Right cardiac atrium (tissue), 5 donors: ENCODE measurements around the gene METTL23. TPM values are rescaled to one million over a fixed set of nuclear protein-coding genes. Genes with fewer than 3 reads are reported as not detected.
A peak's percentile ranks its signal among the peaks of the same experiment; 100 is the strongest.
"Not testable (repeated sequence)": the region's sequence is repeated elsewhere in the genome, so short reads cannot be mapped to it uniquely, and the experiment has no call there.

Experiments used
- ATAC-seq, 2 donors: fragments of 200-7000 bp; cut with Tn5 transposase; one replicate each; pipeline versions ENCODE4 v1.8.0 to v1.9.1; 2020; ENCODE audit warnings: moderate library complexity in 2 of 2, mild to moderate bottlenecking in 1 of 2
- DNase-seq, 3 donors: peaks; one replicate each; pipeline ENCODE4 v3.0.0-alpha.2; 2020
- H3K27ac ChIP-seq: one replicate; pipeline ENCODE4 v1.5.1; 2013; ENCODE audit warnings: mild to moderate bottlenecking, low read length, control low read depth, moderate library complexity
- H3K27me3 ChIP-seq: one replicate; pipeline ENCODE4 v1.6.1; 2013; ENCODE audit not compliant: control insufficient read depth, insufficient read depth
- H3K4me1 ChIP-seq: one replicate; pipeline ENCODE4 v1.6.1; 2013; ENCODE audit warnings: low read length; ENCODE audit not compliant: control insufficient read depth, insufficient read depth
- H3K4me3 ChIP-seq: one replicate; pipeline ENCODE4 v1.5.1; 2013; ENCODE audit warnings: low read length, control low read depth
- H3K9me3 ChIP-seq: one replicate; pipeline ENCODE4 v1.6.1; 2013; ENCODE audit warnings: low read length; ENCODE audit not compliant: control insufficient read depth
- WGBS: extraction: QIAGEN DNeasy Blood & Tissue Kit; methylation state at CpG from one replicate; pipeline ENCODE4 v1.1.7; 2013; 5-methylcytosine and 5-hydroxymethylcytosine counted together
- intact Hi-C, 4 donors: fragments of 100-400 bp; cut with DNase I; formaldehyde crosslinking; loops; one replicate each; pipeline versions ENCODE4 v1.11.0 to v1.14.0; 2022 to 2023
- polyA plus RNA-seq: library from polyadenylated mRNA; stranded (reverse); fragments of 200-250 nt; gene quantifications from one replicate; pipeline ENCODE4 v1.2.3, GENCODE V29; 2013
- total RNA-seq, 4 donors: library from RNA; stranded (reverse); fragmentation: NEBNext Ultra II Directional; extraction: Animal tissue kit (Norgen Biotek cat#: 25700); gene quantifications; one replicate each; pipeline ENCODE4 v1.2.1, GENCODE V29; 2021
- donor health status: healthy with polysubstance abuse.
- donor health status: DM: no; HTN: yes; CAD: no.
- donor health status: DM: no; HTN: no; CAD: no.
- donor health status: DM: no; HTN: yes; CAD: no; lungs with severe emphysema.
- donor health status: DM: yes; HTN: yes; CAD: no.

Gene METTL23
- total and polyA plus RNA-seq, 5 donors, result 24.1 to 32.5 (median 27.0) TPM

GRCh38 chr17:76704805-76705204 is 21.8 kb upstream of the METTL23 start:
- Histone ChIP-seq H3K4me1 (peaks cover 34% of the 10 kb centered on the region), H3K4me3 (no peak overlapping the region), H3K27ac (peak overlapping the region; percentile 79), H3K27me3 (no peaks in the 10 kb centered on the region), H3K9me3 (no peaks in the 10 kb centered on the region)
- intact Hi-C loops, result no loop called here
- 35% methylated on average over 4 of the region's 4 CpGs for WGBS
- DNase-seq (no peak), ATAC-seq (no peak)

GRCh38 chr17:76706817-76707216 is 19.8 kb upstream of the METTL23 start:
- no peak overlapping the region for H3K27ac ChIP-seq
- no peaks in the 10 kb centered on the region for H3K27me3 ChIP-seq
- DNase-seq, result no peak
- no peak overlapping the region for H3K4me3 ChIP-seq
- peaks cover 29% of the 10 kb centered on the region for H3K4me1 ChIP-seq
- ATAC-seq, result no peak
- H3K9me3 ChIP-seq, result no peaks in the 10 kb centered on the region
- intact Hi-C loops, result no loop called here
- 75% methylated on average over 3 of the region's 3 CpGs for WGBS

- Histone ChIP-seq H3K4me1 (peaks cover 24% of the 10 kb centered on the region), H3K27me3 (no peaks in the 10 kb centered on the region), H3K9me3 (no peaks in the 10 kb centered on the region), H3K27ac (peak overlapping the region; percentile 79), H3K4me3 (peak overlapping the region; percentile 28)
- WGBS, result 29% methylated on average over 14 of the region's 14 CpGs
- intact Hi-C loops, result no loop called here
- ATAC-seq (peak; percentile 2 to 9), DNase-seq (peak; percentile 54 to 83 (median 78))
Observed at GRCh38 chr17:76707985-76708807, 18.4 kb upstream of the METTL23 start.

GRCh38 chr17:76709077-76709950 is 17.3 kb upstream of the METTL23 start:
- H3K4me1 ChIP-seq, result peaks cover 22% of the 10 kb centered on the region
- H3K27me3 ChIP-seq, result no peaks in the 10 kb centered on the region

GRCh38 chr17:76709951-76710862 is 16.4 kb upstream of the METTL23 start:
- intact Hi-C loops, result loop anchor here in 1 of 4 donors (10.0 kb wide), 1 partner anchor 155 kb away; no protein-coding TSS in a partner anchor
- H3K4me1 ChIP-seq, result peaks cover 20% of the 10 kb centered on the region
- peak overlapping the region; percentile 79 for H3K27ac ChIP-seq
- peak overlapping the region; percentile 93 for H3K4me3 ChIP-seq
- WGBS, result 3% methylated on average over 41 of the region's 79 CpGs
- not testable (repeated sequence) for H3K9me3 ChIP-seq, H3K27me3 ChIP-seq
- peak in 1 of 2 donors; percentile 18 for ATAC-seq
- DNase-seq, result peak in 2 of 3 donors; percentile 72 to 77

More at GRCh38 chr17:76709077-76709950, 17.3 kb upstream of the METTL23 start:
- DNase-seq (peak; percentile 94 to 96 (median 95)), ATAC-seq (peak; percentile 84 to 88)
- WGBS, result 20% methylated on average over 29 of the region's 29 CpGs
- H3K9me3 ChIP-seq, result no peaks in the 10 kb centered on the region
- intact Hi-C loops, result no loop called here
- peak overlapping the region; percentile 93 for H3K4me3 ChIP-seq
- H3K27ac ChIP-seq, result peak overlapping the region; percentile 79

GRCh38 chr17:76710863-76711611 is 15.6 kb upstream of the METTL23 start, which contains the start of gene MXRA7:
MXRA7 (minus strand) TSS chr17:76710965; CDS start chr17:76710946, 19 bp downstream.
- Histone ChIP-seq H3K4me1 (peaks cover 16% of the 10 kb centered on the region), H3K27me3 (no peaks in the 10 kb centered on the region), H3K27ac (peak within 1 kb of the TSS; percentile 91), H3K9me3 (no peaks in the 10 kb centered on the region), H3K4me3 (peak within 1 kb of the TSS; percentile 93)
- intact Hi-C loops, result loop anchor here in 1 of 4 donors (10.0 kb wide), 1 partner anchor 156 kb away; no protein-coding TSS in a partner anchor
- 3% methylated on average over 52 of the region's 56 CpGs for WGBS
- DNase-seq (peak; percentile 79 to 92 (median 91)), ATAC-seq (peak; percentile 68 to 71)

- peaks cover 18% of the 10 kb centered on the region for H3K4me1 ChIP-seq
- not testable (repeated sequence) for H3K9me3 ChIP-seq, H3K27me3 ChIP-seq, ATAC-seq, DNase-seq, H3K4me3 ChIP-seq, H3K27ac ChIP-seq
- intact Hi-C loops, result loop anchor here in 1 of 4 donors (10.0 kb wide), 1 partner anchor 158 kb away; no protein-coding TSS in a partner anchor
- WGBS, result 55% methylated on average over 7 of the region's 7 CpGs
Observed at GRCh38 chr17:76712321-76712720, 14.3 kb upstream of the METTL23 start.

GRCh38 chr17:76713765-76714164 is 12.9 kb upstream of the METTL23 start:
- Histone ChIP-seq H3K9me3 (no peaks in the 10 kb centered on the region), H3K4me3 (no peak overlapping the region), H3K27ac (no peak overlapping the region), H3K4me1 (peaks cover 9% of the 10 kb centered on the region), H3K27me3 (no peaks in the 10 kb centered on the region)
- 82% methylated on average over 7 of the region's 7 CpGs for WGBS
- ATAC-seq (no peak), DNase-seq (no peak)
- intact Hi-C loops, result loop anchor here in 1 of 4 donors (10.0 kb wide), 1 partner anchor 159 kb away; no protein-coding TSS in a partner anchor

GRCh38 chr17:76714336-76714735 is 12.3 kb upstream of the METTL23 start:
- no peak overlapping the region for H3K4me3 ChIP-seq

More at GRCh38 chr17:76714336-76714735, 12.3 kb upstream of the METTL23 start:
- ATAC-seq, result no peak
- Histone ChIP-seq H3K27ac (no peak overlapping the region), H3K27me3 (no peaks in the 10 kb centered on the region), H3K9me3 (no peaks in the 10 kb centered on the region), H3K4me1 (peaks cover 7% of the 10 kb centered on the region)
- 56% methylated on average over 5 of the region's 5 CpGs for WGBS
- intact Hi-C loops, result loop anchor here in 1 of 4 donors (10.0 kb wide), 1 partner anchor 160 kb away; no protein-coding TSS in a partner anchor
- DNase-seq, result no peak
